Putamen (tissue), 1 donor: ENCODE measurements around the gene FLT3.

Experiments used
- DNase-seq: peaks from one replicate; pipeline ENCODE4 v3.0.0-alpha.2; 2016; ENCODE audit warnings: low spot score

FLT3 gene

GRCh38 chr13:27960362-27961226, 139.8 kb downstream of the FLT3 start:
- no peak for DNase-seq

- DNase-seq = no peak
Observed at GRCh38 chr13:27959976-27960361, 140.4 kb downstream of the FLT3 start.

- DNase-seq = no peak
Observed at GRCh38 chr13:27956576-27957300, 143.6 kb downstream of the FLT3 start.

- DNase-seq = no peak
Observed at GRCh38 chr13:27955014-27955591, 145.3 kb downstream of the FLT3 start.

GRCh38 chr13:27954406-27954851, 145.9 kb downstream of the FLT3 start:
- no peak for DNase-seq

GRCh38 chr13:27953676-27954405, 146.5 kb downstream of the FLT3 start:
- DNase-seq = peak; percentile 29
